Measurements from ENCODE around the gene SYNE1. TPM values are rescaled to one million over a fixed set of nuclear protein-coding genes. Genes with fewer than 3 reads are reported as not detected.

SYNE1 gene
- polyA plus RNA-seq, 2 of the 4 experiments (the other 2 are of a cell fraction), result 10.5 to 28.5 TPM

GRCh38 chr6:152154559-152155356 lies 482.4 kb downstream of the SYNE1 start:
- ATAC-seq, result no peak
- H3K4me3 ChIP-seq, result no peak overlapping the region
- ChIA-PET CTCF (interaction anchor here (0.9 kb wide), 1 partner anchor 11 kb away, joined by 3 read pairs; no protein-coding TSS in a partner anchor), POLR2A (no interaction called here)
- H3K4me2 ChIP-seq, result no peak overlapping the region
- no peaks in the 10 kb centered on the region for H3K4me1 ChIP-seq
- TF ChIP-seq RFX5 (IDR thresholded peaks at IDR 0.05) (no peak), MAFK (IDR thresholded peaks at IDR 0.05; ENCODE audit: partially characterized antibody) (no peak), BCL3 (IDR thresholded peaks at IDR 0.05) (no peak), CBX8 (IDR thresholded peaks at IDR 0.05) (no peak)
- WGBS (ENCODE audit: missing lambda C conversion rate), result 91% methylated on average over 17 of the region's 17 CpGs
- FAIRE-seq, result no peak
- no peak for DNase-seq (ENCODE audit: low read depth in 1 of 2, low spot score in 1 of 2)
- no peaks in the 10 kb centered on the region for H3K9me3 ChIP-seq
- H3K27ac ChIP-seq, result no peak overlapping the region

- FAIRE-seq (no peak), ATAC-seq (no peak), DNase-seq (ENCODE audit: low read depth in 1 of 2, low spot score in 1 of 2) (no peak)
- WGBS (ENCODE audit: missing lambda C conversion rate), result 97% methylated on average over 10 of the region's 13 CpGs
- ChIA-PET CTCF (no interaction called here), POLR2A (no interaction called here)
- no peaks in the 10 kb centered on the region for H3K9me3 ChIP-seq
- no peaks in the 10 kb centered on the region for H3K4me1 ChIP-seq
- H3K4me3 ChIP-seq, result no peak overlapping the region
- no peak overlapping the region for H3K4me2 ChIP-seq
- no peak for TF ChIP-seq CHD2 (IDR thresholded peaks at IDR 0.05; ENCODE audit: low read length, partially characterized antibody)
- no peak for TF ChIP-seq FOSB (CRISPR knock-in tag; IDR thresholded peaks at IDR 0.05)
- TF ChIP-seq CEBPB (IDR thresholded peaks at IDR 0.05), result no peak
- TF ChIP-seq RARB (CRISPR knock-in tag; IDR thresholded peaks at IDR 0.05), result no peak
- no peak for TF ChIP-seq FOXS1 (CRISPR knock-in tag; IDR thresholded peaks at IDR 0.05)
- TF ChIP-seq ZFP36 (IDR thresholded peaks at IDR 0.05; ENCODE audit: borderline replicate concordance, partially characterized antibody), result no peak
- TF ChIP-seq E2F6 (IDR thresholded peaks at IDR 0.05; ENCODE audit: borderline replicate concordance, low read depth), result no peak
- TF ChIP-seq CBX8 (IDR thresholded peaks at IDR 0.05), result no peak
- no peak for TF ChIP-seq ELK1 (IDR thresholded peaks at IDR 0.05; ENCODE audit: low read depth, low read length)
- TF ChIP-seq CTCF (IDR thresholded peaks at IDR 0.05), result no peak
- TF ChIP-seq PBX3 (IDR thresholded peaks at IDR 0.05), result no peak
- no peak overlapping the region for H3K27ac ChIP-seq
Measured at GRCh38 chr6:152151920-152152319, 485.2 kb downstream of the SYNE1 start.

- ATAC-seq (no peak), FAIRE-seq (no peak), DNase-seq (ENCODE audit: low read depth in 1 of 2, low spot score in 1 of 2) (no peak)
- H3K27ac ChIP-seq, result no peak overlapping the region
- TF ChIP-seq BHLHE40 (IDR thresholded peaks at IDR 0.05; ENCODE audit: low read depth, low read length) (no peak), JUNB (IDR thresholded peaks at IDR 0.05) (no peak), ESRRA (IDR thresholded peaks at IDR 0.05; ENCODE audit: borderline replicate concordance, low read length) (no peak), CTCF (IDR thresholded peaks at IDR 0.05) (no peak)
- WGBS (ENCODE audit: missing lambda C conversion rate), result 85% methylated on average over 3 of the region's 3 CpGs
- ChIA-PET POLR2A (no interaction called here), CTCF (interaction anchor here (1.0 kb wide), 1 partner anchor 12 kb away, joined by 3 read pairs; no protein-coding TSS in a partner anchor)
- H3K9me3 ChIP-seq, result no peaks in the 10 kb centered on the region
- H3K4me1 ChIP-seq, result no peaks in the 10 kb centered on the region
- H3K4me2 ChIP-seq, result no peak overlapping the region
- H3K4me3 ChIP-seq, result no peak overlapping the region
Measured at GRCh38 chr6:152150196-152150595, 487.0 kb downstream of the SYNE1 start.

Measured in A549 (cell line).